Measurements from ENCODE around the gene CPA2.
A peak's percentile ranks its signal among the peaks of the same experiment; 100 is the strongest.

CPA2 gene

DNA sequence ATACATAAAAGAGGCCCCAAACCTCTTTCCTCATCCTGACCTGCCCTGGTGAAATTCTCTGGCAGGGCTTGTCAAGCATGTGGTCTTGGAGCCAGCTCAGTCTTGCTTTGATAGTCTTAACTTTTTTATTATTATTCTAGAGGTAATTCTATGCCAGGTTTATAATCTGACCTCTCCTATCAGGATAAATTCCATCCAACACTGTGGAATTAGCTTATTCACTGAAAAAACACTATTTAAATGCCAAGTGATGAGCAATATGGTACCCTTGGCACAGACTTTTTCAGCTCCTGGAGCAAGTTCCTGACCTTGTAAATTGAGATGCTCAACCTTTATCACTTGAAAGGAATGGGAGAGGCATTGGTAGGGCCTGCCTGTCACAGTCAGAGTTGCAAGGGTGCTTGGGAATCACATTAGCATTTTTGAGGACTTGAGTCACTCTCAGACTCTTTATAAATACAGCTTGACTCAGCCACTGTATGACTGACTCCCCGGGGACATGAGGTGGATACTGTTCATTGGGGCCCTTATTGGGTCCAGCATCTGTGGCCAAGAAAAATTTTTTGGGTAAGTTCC lies 26.1 kb downstream of the CPA2 start, which contains the start of gene CPA4:
CPA4 (plus strand) TSS at position 480 of the 576 bp plus-strand sequence; CDS start at position 500, 20 bp downstream.
- TF ChIP-seq CTCF (conservative IDR thresholded peaks at IDR 0.05; ENCODE audit: low read depth) = no peak
- peak; percentile 84 for DNase-seq (ENCODE audit: low spot score)
- POLR2A ChIA-PET (ENCODE audit: low non-redundant PET) = no interaction called here
- peak within 1 kb of the TSS; percentile 93 for H3K27ac ChIP-seq
- CTCF ChIA-PET = interaction anchor here (0.5 kb wide), 1 partner anchor 441 kb away, joined by 3 read pairs; the partner anchor contains the start of gene KLF14

DNA sequence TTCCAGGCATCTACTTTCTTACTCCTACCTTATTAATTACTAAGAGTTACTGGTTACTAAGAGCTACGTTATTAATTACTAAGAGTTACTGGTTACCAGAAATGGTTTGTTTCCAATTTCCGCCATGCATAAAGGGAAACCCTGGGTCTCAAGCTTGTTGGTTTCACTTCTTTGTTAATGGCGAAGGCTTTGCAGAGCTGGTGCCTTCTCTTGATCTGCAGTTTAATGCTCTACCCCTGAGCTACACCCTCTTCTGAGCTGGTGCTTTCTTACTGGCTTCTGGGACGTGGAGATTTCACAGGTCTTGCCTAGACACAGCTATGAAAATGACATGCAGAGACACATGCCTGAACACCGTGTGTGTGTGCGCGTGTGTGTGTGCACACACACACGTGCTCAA lies 26.9 kb downstream of the CPA2 start:
- ChIA-PET CTCF (interaction anchor here (0.6 kb wide), 1 partner anchor 10 kb away, joined by 3 read pairs; no protein-coding TSS in a partner anchor), POLR2A (ENCODE audit: low non-redundant PET) (no interaction called here)
- H3K27ac ChIP-seq = peak overlapping the region; percentile 84
- DNase-seq (ENCODE audit: low spot score) = no peak
- TF ChIP-seq CTCF (conservative IDR thresholded peaks at IDR 0.05; ENCODE audit: low read depth) = no peak

- no peak for TF ChIP-seq CTCF (conservative IDR thresholded peaks at IDR 0.05; ENCODE audit: low read depth)
- ChIA-PET POLR2A (ENCODE audit: low non-redundant PET) (no interaction called here), CTCF (no interaction called here)
- peak overlapping the region; percentile 84 for H3K27ac ChIP-seq
- DNase-seq (ENCODE audit: low spot score) = peak; percentile 52
Measured at GRCh38 chr7:130294314-130294713, 27.7 kb downstream of the CPA2 start.

- DNase-seq (ENCODE audit: low spot score) = no peak
- ChIA-PET POLR2A (ENCODE audit: low non-redundant PET) (no interaction called here), CTCF (no interaction called here)
- peak overlapping the region; percentile 84; the same call in 1 of the 2 replicates for H3K27ac ChIP-seq
- no peak for TF ChIP-seq CTCF (conservative IDR thresholded peaks at IDR 0.05; ENCODE audit: low read depth)
Measured at GRCh38 chr7:130296221-130296951, 29.7 kb downstream of the CPA2 start.

DNA sequence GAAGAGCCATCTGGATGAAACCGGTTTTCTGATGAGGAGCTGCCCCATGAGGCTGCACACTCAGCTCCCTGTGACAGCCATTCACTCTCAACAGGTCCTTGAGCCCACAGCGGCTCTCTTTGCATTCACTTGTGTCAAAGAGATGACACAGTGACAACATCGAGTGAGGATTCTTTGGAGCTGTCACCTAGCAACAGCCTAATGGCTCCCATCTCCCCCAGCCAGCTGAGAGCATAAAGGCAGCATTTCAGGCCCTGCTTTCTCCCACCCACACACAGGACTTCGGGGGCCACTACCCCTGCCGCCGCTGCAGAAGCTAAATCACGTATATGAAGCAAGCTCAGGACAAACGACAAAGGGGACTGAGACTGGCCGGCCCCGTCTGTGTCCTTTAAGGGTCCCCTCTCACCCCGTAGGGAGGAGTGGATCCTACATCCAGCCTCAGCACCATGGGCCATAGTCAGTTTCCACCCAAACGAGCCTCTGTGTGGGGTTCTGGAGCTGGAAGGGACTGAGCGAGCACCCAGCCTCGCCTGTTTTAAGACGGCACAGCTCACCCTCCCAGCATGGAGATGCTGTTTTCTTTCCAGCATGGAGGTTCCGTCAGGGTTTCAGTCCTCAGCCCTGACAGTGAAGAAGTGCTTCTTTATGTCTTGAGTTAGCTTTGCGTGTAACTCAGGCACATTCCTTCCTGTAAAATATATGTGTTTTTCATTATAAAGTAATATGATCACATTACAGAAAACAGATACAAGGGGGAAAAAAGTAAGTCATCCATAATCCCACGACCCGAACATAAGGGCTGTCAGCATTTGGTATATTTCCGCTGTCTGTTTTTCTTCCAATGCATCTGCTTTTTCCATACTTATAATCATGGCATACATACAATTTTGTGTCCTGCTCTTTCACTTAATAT lies 31.2 kb downstream of the CPA2 start:
- POLR2A ChIA-PET (ENCODE audit: low non-redundant PET) = no interaction called here
- peak overlapping the region; percentile 6; the same call in 1 of the 2 replicates for H3K27ac ChIP-seq
- TF ChIP-seq CTCF (conservative IDR thresholded peaks at IDR 0.05; ENCODE audit: low read depth) = no peak
- no peak for DNase-seq (ENCODE audit: low spot score)
- CTCF ChIA-PET = no interaction called here
